GM18511 (cell line): ENCODE results near the gene DHH.

Experiments used
- ATAC-seq: cut with Tn5 transposase; IDR thresholded peaks from one replicate; pipeline ENCODE4 v1.9.1; 2021; ENCODE audit warnings: mild to moderate bottlenecking, moderate library complexity; ENCODE audit not compliant: unreplicated experiment

DHH gene

GRCh38 chr12:49051777-49052438 is 42.7 kb downstream of the DHH start:
- ATAC-seq = no peak

DNA sequence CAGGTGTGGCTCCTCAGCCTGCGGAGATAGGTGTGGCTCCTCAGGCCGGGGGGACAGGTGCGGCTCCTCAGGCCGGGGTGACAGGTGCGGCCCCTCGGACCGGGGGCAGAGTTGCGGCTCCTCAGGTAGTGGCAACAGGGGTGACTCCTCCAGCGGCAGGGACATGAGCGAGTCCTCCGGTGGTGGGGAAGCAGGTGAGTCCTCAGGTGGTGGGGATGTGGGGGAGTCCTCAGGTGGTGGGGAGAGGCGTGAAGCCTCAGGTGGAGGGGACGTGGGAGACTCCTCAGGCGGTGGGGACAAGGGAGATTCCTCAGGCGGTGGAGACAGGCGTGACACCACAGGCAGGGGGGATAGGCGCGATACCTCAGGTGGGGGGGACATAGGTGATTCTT is 43.2 kb downstream of the DHH start:
- ATAC-seq = no peak

DNA sequence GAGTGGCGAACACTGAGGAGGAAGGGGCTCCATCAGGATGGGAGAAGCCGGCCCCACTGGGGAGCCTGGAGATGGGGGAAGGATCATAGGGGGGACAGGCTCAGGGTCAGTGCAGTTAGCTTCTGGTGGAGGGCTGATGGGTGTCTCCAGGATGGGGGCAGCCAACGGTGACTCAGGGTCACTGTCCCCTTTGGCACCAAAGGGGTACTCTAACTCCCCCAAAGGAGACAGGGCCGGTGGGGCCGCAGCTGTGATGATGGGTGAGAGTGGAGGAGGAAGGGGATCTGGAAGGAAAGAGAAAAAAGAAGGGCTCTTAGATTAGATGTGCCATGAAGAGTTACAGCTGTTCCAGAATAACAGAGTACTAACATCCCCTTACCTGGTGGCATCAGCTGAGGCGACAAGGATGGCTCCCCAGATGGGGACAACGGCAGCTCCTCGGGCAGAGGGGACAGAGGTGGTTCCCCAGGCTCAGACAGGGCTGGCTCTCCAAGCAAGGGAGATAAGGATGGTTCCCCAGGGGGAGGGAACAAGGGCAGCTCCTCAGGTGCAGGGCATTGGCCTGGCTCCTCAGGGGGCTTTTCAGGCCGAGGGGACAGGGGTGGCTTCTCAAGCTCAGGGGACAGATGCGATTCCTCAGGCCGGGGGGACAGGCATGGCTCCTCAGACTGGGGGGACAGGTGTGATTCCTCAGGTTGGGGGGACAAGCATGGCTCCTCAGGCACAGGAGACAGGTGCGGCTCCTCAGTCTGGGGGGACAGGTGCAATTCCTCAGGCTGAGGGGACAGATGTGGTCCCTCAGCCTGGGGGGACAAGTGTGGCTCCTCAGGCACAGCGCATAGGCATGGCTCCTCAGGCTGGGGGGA is 43.9 kb downstream of the DHH start:
- no peak for ATAC-seq

DNA sequence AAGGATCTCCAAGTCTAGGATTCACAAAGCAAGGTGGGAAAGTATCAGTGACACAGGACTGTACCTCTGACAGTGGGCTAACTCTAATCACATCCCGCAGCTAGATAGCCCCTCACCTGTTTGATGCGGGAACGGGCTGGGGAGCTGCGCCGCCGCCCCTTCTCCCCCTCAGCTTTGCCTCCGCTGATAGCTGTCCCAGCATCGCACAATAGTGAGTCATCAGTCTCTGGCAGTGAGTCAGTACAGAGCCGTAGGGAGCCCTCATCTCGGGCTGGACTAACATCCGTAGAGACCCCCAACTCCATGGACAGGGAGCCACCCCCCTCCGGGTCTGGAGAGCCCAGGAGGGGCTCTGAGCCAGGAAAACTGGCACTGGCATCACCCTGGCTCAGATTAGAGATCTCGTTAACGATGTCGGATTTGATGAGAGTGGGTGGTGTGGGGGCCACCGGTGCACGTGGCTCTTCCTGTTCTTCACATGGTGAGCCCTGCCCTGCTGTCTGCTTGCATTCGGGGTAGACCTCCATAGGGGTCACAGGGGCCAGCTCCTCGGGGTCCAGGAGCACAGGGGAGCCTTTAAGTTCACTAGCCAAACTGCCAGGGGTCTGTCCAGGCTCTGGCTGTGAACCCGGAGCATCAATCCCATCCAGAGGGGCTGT is 44.9 kb downstream of the DHH start:
- no peak for ATAC-seq

DNA sequence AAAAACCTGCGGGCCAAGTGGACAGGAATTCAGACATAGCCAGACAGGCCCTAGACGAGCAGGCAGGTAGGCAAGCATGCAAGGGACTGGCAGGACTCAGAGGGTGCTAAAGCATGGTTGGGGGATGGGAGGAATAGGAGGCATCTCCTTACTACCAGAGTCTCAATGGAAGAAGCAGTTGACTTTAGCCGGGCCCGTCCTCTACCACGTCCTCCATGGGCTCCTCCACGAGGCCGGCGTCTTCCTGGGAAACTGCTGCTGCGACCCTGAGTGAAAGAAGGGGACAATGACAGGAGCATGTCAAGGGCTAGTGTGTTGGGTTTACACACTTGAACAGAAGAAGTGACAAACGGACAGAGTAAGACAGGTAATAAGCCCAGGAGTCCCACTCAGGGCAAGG is 45.6 kb downstream of the DHH start:
- no peak for ATAC-seq

DNA sequence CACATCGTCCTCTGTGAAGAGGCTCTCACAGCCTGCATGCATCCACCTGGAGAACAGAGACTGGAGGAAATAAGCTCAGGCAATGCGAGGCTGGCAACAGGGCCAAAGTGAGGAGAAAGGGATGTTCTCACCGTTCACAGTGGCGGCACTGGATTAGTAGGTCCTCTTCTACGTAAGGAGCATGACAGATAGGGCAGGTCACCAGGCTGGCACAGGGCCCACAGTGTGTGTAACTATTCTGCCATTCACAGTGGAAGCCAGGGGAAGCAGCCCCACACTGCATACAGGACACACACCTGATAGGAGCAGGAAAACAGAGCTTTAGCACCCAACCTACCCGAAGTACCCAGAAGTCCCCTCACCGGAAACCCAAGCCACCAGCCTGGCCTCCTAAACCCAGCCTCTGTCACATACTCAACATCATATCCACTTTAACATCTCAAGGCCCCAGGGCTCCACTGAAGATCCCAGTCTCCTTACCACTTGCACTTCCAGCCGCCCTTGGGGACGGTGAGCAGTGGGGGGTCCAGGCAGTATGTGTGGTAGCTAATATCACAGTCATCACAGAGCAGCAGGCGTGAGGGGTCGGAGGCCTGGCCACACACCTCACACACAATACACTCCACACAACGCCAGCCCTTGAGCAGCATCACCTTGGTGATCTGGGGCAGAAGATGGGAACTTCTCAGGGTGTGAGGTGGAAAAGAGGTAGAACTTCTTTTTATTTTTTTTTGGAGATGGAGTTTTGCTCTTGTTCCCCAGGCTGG is 48.3 kb downstream of the DHH start:
- no peak for ATAC-seq

GRCh38 chr12:49044660-49045059 is 49.9 kb downstream of the DHH start:
- ATAC-seq = no peak

DNA sequence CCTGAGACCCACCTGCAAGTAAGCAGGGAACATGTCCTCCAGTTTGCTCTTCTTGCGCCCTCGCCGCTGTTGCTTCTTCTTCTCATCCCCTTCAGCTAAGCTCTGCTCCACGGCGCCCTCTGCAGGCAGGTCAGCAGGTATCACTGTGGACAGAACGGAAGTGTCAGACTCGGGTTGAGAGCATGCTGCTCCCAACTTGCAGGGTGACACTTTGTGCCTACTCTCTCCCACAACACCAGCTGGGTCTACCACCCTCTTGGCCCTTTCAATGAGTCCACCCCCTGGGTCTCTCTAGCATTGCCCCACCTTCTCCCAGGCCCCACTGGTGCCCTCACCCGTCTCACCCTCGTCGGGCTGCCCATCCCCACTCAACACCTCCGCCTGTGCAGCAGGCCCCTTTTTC is 50.7 kb downstream of the DHH start:
- ATAC-seq = no peak

- ATAC-seq = no peak
These were observed 51.4 kb downstream of the DHH start for GRCh38 chr12:49043241-49043640.

DNA sequence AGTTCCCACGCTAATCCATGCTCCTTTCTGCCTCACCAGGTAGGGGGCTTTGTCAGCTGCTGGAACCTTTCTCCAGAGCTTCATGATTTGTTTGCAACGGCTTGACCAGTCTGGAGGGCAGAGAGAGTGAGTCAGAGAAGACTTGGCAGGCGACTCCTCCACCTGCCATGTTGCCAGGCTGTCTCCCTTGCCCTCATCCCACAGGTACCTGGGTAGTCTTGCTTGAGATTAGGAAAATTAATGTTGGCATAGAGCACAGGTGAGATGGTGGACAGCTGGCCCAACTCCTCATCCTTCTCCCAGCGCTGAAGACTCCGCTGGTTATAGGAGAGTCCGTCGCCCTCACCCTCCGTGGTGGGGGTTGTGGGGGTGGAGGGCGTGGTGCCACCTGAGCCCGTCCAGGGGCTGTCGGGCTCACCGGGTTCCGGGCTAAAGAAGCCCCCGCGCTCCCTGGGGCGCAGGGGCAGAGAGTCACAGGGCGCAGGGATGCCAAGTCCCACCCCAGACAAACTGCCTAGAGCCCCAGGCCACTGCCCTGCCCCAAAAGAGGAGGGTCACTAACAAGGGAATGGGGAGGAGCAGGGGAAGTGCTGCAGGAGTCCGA is 52.6 kb downstream of the DHH start:
- ATAC-seq = no peak

DNA sequence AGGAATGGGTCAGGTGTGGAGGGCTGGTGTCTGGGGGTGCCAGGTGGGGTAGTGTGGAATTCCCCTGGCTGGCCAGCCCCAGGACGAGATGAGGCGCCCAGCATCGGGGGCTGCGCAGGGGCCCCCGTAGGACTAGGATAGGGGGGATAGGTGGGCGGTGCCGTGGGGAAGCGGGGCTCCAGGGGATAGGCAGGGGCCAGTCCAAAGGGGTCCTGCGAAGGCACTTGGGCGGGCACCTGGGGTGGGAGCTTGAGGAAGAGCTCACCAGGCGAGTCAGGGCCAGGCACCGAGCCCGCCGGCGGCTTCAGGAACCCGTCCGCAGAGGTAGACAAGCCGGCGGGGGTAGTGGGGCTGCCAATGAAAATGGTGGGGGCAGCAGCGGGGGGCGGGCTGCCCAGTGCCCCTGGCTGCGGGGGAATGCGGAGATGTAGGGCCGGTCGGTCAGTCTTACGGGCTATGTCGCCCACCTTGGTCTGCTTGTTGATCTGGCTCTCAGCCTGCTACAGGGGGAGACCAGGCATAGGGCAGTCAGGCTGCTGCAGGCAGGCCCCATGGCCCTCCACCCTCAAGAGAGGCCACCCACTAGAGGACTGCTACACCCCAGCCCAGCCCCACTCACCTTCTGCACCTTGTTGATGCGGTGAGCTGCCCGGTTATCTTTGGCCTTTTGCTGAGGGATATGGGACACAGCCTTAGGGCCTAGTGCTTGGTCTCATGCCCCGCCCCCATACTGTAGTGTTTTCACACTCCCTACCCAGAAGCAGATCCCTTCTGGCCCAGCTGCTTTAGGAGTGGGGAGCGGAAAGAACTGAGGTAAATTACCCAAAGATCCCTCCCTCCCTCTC is 53.3 kb downstream of the DHH start:
- no peak for ATAC-seq

DNA sequence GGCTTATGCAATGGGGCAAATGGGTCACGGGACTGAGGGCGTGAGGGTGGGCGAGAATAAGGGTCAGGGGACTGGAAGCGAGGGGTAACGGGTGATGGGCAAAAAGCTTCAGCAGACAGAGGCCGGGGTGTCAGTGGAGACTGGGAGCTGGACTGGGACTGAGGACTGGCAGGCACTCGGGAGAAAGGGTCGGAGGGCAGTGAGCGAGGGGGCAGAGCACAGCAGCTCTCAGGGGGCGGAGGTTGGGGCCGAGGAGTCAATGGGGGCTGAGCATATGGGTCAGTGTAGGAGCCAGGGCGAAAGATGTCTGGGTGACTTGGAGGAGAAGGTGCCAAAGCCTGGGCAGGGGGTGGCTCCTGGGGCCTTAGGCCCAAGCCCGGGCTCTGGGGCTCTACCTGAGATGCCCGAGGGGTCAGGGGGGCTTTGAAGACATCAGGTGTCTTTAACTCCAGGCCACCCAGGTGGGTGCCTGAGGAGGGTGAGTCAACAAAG is 54.2 kb downstream of the DHH start:
- ATAC-seq = no peak

DNA sequence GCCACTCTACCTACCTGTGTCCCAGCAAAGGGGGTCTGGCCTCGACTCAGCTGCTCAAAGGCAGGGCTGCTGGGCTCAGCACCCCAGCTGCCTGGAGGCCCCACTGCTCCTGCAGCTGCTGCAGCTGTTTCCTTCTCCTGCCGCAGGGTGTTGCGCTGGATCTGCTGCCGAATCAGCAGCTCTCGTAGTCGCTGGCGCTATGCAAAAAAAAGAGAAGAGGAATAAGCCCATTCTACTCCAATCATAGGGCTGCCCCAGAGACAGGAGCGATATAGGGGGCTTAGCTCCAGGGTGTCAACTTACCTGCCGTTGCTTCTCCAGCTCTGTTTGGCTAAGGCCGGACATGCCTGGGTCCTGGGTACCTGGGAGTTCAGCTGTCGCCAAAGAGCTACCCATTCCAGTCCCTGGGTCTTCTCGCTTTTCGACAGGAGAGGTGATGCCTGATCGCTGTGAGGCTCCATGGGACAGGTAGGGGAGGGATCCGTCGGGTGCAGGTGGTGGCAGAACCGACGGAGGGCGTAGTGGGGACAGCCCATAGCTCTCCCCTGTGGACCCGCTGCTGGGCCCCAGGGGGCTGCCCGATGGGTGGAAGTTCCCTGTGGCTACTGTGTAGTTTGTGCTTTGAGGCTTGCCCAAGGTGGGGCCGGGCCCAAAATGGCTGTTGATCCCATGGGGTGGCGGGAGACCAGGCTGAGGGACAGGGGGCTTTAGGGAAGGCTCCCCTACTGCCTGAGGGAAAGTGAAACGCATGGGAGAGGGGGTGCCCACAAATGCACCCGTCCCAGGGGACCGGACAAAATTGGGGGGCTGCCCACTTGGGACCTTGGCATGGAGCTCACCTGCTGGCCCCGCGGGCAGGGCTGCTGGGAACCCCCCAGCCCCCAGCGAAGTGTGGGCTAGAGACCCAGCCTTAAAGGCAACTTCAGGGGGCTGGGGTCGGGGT is 54.9 kb downstream of the DHH start:
- ATAC-seq = no peak

- no peak for ATAC-seq
These were observed 56.2 kb downstream of the DHH start for GRCh38 chr12:49038291-49038955.

GRCh38 chr12:49037947-49038237 is 56.7 kb downstream of the DHH start:
- no peak for ATAC-seq

DNA sequence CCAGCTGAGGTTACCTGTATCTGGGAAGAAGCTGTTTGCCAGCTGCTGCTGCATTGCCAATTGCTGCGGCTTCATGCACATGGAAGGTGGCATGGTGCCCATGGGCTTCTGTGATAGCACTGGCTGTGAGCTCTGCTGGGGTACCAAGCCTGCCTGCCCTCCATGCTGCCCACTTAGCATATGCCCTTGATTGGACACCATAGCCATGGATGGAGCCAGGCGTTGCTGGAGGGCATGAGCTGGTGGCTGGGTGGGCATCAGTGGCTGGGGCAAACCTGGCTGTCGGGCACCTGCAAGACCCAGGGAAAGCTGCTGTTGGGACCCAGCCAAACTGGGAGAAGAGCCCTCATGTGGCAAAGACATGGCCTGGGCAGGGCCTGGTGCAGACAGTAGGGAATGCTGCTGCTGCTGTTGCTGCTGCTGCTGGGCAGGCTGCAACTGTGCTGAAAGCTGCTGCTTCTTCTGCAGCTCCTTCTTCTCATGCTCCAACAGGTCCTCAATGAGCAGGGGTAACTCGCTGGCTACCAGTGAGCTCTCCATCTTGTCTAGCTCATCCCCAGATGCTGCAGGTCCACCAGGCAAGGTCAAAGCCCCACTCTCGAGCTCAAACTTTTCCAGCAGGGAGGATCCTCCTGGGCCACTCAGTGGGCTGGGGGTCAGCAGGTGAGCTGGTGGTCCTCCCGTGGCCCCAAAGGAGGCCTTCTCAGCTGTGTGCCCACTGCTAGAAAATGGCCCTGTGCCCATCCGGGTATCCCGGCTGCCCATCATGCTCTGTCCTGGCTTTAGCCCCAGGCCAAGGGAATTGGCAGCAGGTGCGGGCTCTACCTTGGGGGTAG is 57.3 kb downstream of the DHH start:
- no peak for ATAC-seq
